ENCODE data around the gene MORN3.

MORN3 gene

GRCh38 chr12:121657305-121658008 lies 12.0 kb downstream of the MORN3 start:
- no peak for DNase-seq
- no peaks in the 10 kb centered on the region for H3K9me3 ChIP-seq
- H3K36me3 ChIP-seq: no peaks in the 10 kb centered on the region
- H3K4me1 ChIP-seq: peaks cover 4% of the 10 kb centered on the region; the same call in 1 of the 2 replicates
- no peaks in the 10 kb centered on the region for H3K27me3 ChIP-seq
- no peak for TF ChIP-seq CTCF (IDR thresholded peaks at IDR 0.05; ENCODE audit: low read depth, low read length)
- H3K4me3 ChIP-seq (ENCODE audit: low read depth, low read length): no peak overlapping the region

GRCh38 chr12:121656122-121656521 lies 13.3 kb downstream of the MORN3 start:
- no peak for DNase-seq
- peaks cover 4% of the 10 kb centered on the region; the same call in 1 of the 2 replicates for H3K4me1 ChIP-seq
- no peaks in the 10 kb centered on the region for H3K9me3 ChIP-seq
- no peaks in the 10 kb centered on the region for H3K27me3 ChIP-seq
- H3K36me3 ChIP-seq: no peaks in the 10 kb centered on the region
- no peak overlapping the region for H3K4me3 ChIP-seq (ENCODE audit: low read depth, low read length)
- TF ChIP-seq CTCF (IDR thresholded peaks at IDR 0.05; ENCODE audit: low read depth, low read length): no peak

GRCh38 chr12:121653999-121654398 lies 15.5 kb downstream of the MORN3 start:
- no peak for DNase-seq
- TF ChIP-seq CTCF (IDR thresholded peaks at IDR 0.05; ENCODE audit: low read depth, low read length): no peak
- Histone ChIP-seq H3K9me3 (no peaks in the 10 kb centered on the region), H3K4me1 (peaks cover 2% of the 10 kb centered on the region; the same call in 1 of the 2 replicates), H3K27me3 (no peaks in the 10 kb centered on the region), H3K4me3 (ENCODE audit: low read depth, low read length) (no peak overlapping the region), H3K36me3 (no peaks in the 10 kb centered on the region)

- Histone ChIP-seq H3K36me3 (no peaks in the 10 kb centered on the region), H3K9me3 (no peaks in the 10 kb centered on the region), H3K4me3 (ENCODE audit: low read depth, low read length) (no peak overlapping the region), H3K4me1 (no peaks in the 10 kb centered on the region), H3K27me3 (no peaks in the 10 kb centered on the region)
- DNase-seq: no peak
- no peak for TF ChIP-seq CTCF (IDR thresholded peaks at IDR 0.05; ENCODE audit: low read depth, low read length)
Measured at GRCh38 chr12:121652767-121653497, 16.5 kb downstream of the MORN3 start.

- no peak overlapping the region for H3K4me3 ChIP-seq (ENCODE audit: low read depth, low read length)
- H3K36me3 ChIP-seq: no peaks in the 10 kb centered on the region
Measured at GRCh38 chr12:121651320-121651719, 18.1 kb downstream of the MORN3 start.

More at GRCh38 chr12:121651320-121651719, 18.1 kb downstream of the MORN3 start:
- no peak for TF ChIP-seq CTCF (IDR thresholded peaks at IDR 0.05; ENCODE audit: low read depth, low read length)
- DNase-seq: no peak
- Histone ChIP-seq H3K9me3 (no peaks in the 10 kb centered on the region), H3K27me3 (no peaks in the 10 kb centered on the region), H3K4me1 (no peaks in the 10 kb centered on the region)

All from BE2C (cell line).